ENCODE measurements around the gene SH3BGRL3. TPM values are rescaled to one million over a fixed set of nuclear protein-coding genes. Genes with fewer than 3 reads are reported as not detected.
"Not testable (repeated sequence)": the region's sequence is repeated elsewhere in the genome, so short reads cannot be mapped to it uniquely, and the experiment has no call there.

Gene SH3BGRL3
- 10 to 100 TPM; 38.2 to 43.1 TPM for total RNA-seq

DNA sequence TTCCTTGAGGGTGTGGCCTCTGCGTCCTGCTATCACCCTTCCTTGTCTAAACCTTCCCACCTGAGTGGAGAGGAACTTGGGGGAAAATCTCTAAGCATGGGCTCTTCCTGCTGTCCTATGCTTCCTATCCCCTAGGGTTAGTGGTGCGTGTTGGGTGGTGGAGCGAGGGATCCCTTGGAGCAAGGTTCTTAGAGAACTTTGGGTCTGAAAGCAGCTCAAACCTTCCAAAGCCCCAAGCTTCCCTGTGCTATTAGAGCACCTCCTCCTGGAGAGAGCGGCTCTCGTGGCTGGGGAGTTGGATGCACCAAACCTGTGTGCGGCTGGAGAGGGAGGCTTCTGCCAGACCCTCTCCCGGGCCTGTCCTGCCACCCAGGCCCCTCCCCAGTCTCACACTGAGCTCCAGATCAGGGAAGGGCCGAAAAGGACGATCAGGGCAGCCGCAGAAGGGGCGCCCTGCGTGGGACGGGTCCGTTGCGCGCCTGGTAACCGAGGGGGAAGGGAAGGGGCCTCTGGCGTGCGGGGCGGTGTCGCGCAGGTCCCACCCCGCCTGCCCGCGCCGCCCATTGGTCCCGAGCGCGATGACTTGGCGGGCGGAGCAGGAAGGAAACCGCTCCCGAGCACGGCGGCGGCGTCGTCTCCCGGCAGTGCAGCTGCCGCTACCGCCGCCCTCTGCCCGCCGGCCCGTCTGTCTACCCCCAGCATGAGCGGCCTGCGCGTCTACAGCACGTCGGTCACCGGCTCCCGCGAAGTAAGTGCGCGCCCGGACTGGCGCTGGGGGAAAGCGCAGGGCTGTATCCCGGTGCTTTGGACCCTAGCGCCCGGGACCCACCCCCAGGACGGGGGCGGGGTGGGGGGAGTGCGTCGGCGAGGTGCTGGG, at the start of gene SH3BGRL3:
TSS of gene SH3BGRL3 (plus strand) at position 631 of the 877 bp plus-strand sequence. CDS start at position 701, 70 bp downstream.
- Histone ChIP-seq H3K27ac (peak within 1 kb of the TSS; percentile 95 to 97 (median 95)), H3K27me3 (no peaks in the 10 kb centered on the region), H3K4me3 (peak within 1 kb of the TSS; percentile 20 to 99), H3K9me3 (no peaks in the 10 kb centered on the region), H3K36me3 (replicated peaks in 1 of 2; ENCODE audit: insufficient read depth in 1 of 2, low read depth in 2 of 2) (no peaks in the 10 kb centered on the region), H3K4me1 (peaks cover 69% of the 10 kb centered on the region)
- ATAC-seq = peak; percentile 82
- 1 to 9% methylated on average over 7 to 58 of the region's 66 CpGs for WGBS, 2 donors
- DNase-seq = peak; percentile 90 to 93 (median 92)
- TF ChIP-seq, protein P1, sequence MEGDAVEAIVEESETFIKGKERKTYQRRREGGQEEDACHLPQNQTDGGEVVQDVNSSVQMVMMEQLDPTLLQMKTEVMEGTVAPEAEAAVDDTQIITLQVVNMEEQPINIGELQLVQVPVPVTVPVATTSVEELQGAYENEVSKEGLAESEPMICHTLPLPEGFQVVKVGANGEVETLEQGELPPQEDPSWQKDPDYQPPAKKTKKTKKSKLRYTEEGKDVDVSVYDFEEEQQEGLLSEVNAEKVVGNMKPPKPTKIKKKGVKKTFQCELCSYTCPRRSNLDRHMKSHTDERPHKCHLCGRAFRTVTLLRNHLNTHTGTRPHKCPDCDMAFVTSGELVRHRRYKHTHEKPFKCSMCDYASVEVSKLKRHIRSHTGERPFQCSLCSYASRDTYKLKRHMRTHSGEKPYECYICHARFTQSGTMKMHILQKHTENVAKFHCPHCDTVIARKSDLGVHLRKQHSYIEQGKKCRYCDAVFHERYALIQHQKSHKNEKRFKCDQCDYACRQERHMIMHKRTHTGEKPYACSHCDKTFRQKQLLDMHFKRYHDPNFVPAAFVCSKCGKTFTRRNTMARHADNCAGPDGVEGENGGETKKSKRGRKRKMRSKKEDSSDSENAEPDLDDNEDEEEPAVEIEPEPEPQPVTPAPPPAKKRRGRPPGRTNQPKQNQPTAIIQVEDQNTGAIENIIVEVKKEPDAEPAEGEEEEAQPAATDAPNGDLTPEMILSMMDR (IDR thresholded peaks at IDR 0.05) = peak; percentile 12 to 48 (median 38)
- peak; percentile 98 to 99 (median 98) for TF ChIP-seq POLR2A (IDR thresholded peaks at IDR 0.05)
- intact Hi-C loops (cut with DNase I) = loop anchor here (10.0 kb wide), 1 partner anchor 125 kb away; no protein-coding TSS in a partner anchor

DNA sequence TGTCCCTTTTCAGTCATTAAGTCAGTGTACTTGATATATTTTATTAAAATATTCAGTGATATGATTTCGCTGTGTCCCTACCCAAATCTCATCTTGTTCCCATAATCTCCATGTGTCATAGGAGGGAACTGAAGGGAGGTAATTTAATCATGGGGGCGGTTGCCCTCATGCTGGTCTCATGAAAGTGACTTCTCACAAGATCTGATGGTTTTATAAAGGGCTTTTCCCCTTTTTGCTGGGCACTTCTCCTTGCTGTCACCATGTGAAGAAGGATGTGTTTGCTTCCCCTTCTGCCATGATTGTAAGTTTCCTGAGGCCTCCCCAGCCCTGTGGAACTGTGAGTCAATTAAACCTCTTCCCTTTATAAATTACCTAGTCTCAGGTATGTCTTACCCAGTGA, 49.2 kb upstream of the SH3BGRL3 start:
- H3K4me3 ChIP-seq; H3K27ac ChIP-seq; ATAC-seq; H3K27me3 ChIP-seq; DNase-seq; H3K36me3 ChIP-seq (replicated peaks in 1 of 2; ENCODE audit: insufficient read depth in 1 of 2, low read depth in 2 of 2); intact Hi-C loops (cut with DNase I); H3K9me3 ChIP-seq: not testable (repeated sequence)
- peaks cover 19% of the 10 kb centered on the region for H3K4me1 ChIP-seq
- WGBS, 2 donors = 74 to 80% methylated on average over 2 of the region's 2 CpGs

DNA sequence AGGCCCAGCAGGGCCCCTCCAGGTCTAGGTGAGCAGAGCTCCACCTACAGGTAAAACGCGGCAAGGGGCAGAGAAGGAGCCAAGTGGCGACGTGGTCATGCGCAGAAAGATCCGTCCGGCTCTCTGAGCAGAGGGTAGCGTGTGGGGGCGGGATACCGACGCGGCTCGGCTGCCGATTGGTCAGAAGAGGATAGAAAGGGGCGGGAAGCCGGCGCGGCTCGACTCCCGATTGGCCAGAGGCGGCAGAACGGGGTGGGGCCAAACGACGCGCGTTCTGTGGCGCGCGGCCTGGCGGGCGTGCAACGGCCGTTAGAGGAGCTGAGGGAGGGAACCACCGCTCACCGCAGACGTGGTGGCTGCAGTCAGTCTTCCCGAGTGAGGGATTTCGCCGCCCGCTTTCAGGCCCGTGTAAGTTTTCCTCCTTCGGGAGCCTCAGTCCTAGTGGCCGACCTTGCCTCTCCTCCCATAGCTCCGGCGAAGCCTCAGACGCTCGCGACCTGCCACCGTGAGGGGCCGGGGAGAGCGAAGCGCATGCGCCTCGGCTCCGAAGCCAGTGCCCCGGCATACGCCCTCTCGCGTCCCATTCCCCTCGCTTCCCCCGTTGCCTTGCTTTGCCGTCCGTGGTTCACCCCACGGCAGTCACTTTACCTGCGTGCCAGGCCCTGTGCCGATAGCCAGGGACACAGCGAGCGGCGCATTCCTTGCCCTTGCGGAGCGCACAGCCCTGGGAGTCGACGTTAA, 45.8 kb upstream of the SH3BGRL3 start, which contains the start of gene CEP85:
TSS of gene CEP85 (plus strand) at position 298 of the 741 bp plus-strand sequence. CDS start 5,584 bp downstream, outside the sequence.
- WGBS, 2 donors = 0% methylated on average over 39 to 72 of the region's 73 CpGs
- peak within 1 kb of the TSS; percentile 38 to 51 for H3K4me3 ChIP-seq
- intact Hi-C loops (cut with DNase I) = no loop called here

DNA sequence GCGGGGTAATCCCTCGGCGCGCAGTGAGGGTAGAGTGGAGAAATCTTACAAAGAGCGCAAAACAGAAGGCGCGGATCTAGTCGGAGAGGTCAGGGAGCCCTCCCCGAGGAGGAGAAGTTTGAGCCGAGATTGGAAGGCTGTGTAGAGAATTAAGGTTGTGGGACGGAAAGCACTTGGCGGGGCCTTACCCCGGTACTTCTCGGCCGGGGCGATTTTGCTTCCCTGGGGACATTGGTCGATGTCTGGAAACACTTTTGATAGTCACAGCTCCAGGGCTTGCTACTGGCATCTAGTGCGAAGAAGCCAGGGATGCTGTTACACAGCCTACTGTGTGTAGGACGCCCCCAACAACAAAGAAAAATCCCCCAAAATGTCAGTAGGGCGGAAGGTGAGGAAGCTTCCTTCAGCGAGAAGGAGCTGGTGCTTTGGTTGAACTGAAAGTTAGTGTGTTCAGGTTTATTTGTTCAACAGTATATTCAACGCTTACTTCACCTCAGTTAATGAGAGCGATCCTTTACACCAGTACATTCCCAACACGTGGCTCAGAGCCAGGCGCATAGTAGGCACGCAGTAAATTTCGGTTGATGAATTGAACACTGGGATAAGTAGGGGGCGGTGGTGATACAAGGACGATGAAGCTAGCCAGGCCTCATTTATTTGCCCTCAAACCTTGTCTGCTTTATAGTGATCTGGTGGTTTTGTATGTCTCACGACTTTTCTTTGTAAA, 45.1 kb upstream of the SH3BGRL3 start:
- Histone ChIP-seq H3K36me3 (replicated peaks in 1 of 2; ENCODE audit: insufficient read depth in 1 of 2, low read depth in 2 of 2) (no peaks in the 10 kb centered on the region), H3K27me3 (no peaks in the 10 kb centered on the region), H3K27ac (peak overlapping the region; percentile 79 to 95 (median 86)), H3K4me1 (peaks cover 11% of the 10 kb centered on the region), H3K9me3 (no peaks in the 10 kb centered on the region), H3K4me3 (peak overlapping the region; percentile 38 to 51)
- 1 to 2% methylated on average over 30 of the region's 30 CpGs for WGBS, 2 donors
- TF ChIP-seq, protein P1 (IDR thresholded peaks at IDR 0.05) = no peak
- no peak for TF ChIP-seq POLR2A (IDR thresholded peaks at IDR 0.05)
- peak in 1 of 4 donors; percentile 23 for DNase-seq
- intact Hi-C loops (cut with DNase I) = no loop called here
- no peak for ATAC-seq

More for the DNA sequence above, 45.8 kb upstream of the SH3BGRL3 start, which contains the start of gene CEP85:
- Histone ChIP-seq H3K36me3 (replicated peaks in 1 of 2; ENCODE audit: insufficient read depth in 1 of 2, low read depth in 2 of 2) (no peaks in the 10 kb centered on the region), H3K9me3 (no peaks in the 10 kb centered on the region), H3K4me1 (peaks cover 11% of the 10 kb centered on the region), H3K27me3 (no peaks in the 10 kb centered on the region), H3K27ac (peak within 1 kb of the TSS; percentile 79 to 95 (median 86))
- TF ChIP-seq, protein P1 (IDR thresholded peaks at IDR 0.05) = peak; percentile 79 to 98 (median 98)
- peak; percentile 84 to 90 (median 88) for TF ChIP-seq POLR2A (IDR thresholded peaks at IDR 0.05)
- ATAC-seq (peak; percentile 97), DNase-seq (peak; percentile 99)

All from body of pancreas (tissue), 4 donors.